Uterus (tissue), 4 donors: Measurements from ENCODE around the gene F5. TPM values are rescaled to one million over a fixed set of nuclear protein-coding genes. Genes with fewer than 3 reads are reported as not detected.
"Not testable (repeated sequence)": the region's sequence is repeated elsewhere in the genome, so short reads cannot be mapped to it uniquely, and the experiment has no call there.

Experiments
- DNase-seq, 2 donors: peaks; one replicate each; pipeline ENCODE4 v3.0.0-alpha.2; 2019 to 2020
- H3K27ac ChIP-seq, 2 donors: fragments of 200-600 bp; sonication (generic); 1 replicate in 1 of 2; 2 replicates in 1 of 2; pipeline ENCODE4 v1.5.1; 2016 to 2018
- H3K27me3 ChIP-seq, 2 donors: fragments of 200-600 bp; sonication (generic); one replicate each; pipeline ENCODE4 v1.5.1; 2018 to 2019; ENCODE audit warnings: control low read depth in 1 of 2
- H3K36me3 ChIP-seq, 2 donors: fragments of 200-600 bp; sonication (generic); one replicate each; pipeline ENCODE4 v1.5.1; 2019; ENCODE audit warnings: control low read depth in 1 of 2
- H3K4me1 ChIP-seq, 2 donors: fragments of 200-600 bp; sonication (generic); one replicate each; pipeline ENCODE4 v1.5.1; 2018 to 2019; ENCODE audit warnings: control low read depth in 1 of 2
- H3K4me3 ChIP-seq, 2 donors: fragments of 200-600 bp; sonication (generic); 1 replicate in 1 of 2; 2 replicates in 1 of 2; pipeline ENCODE4 v1.5.1; 2018 to 2019; ENCODE audit warnings: mild to moderate bottlenecking in 1 of 2
- H3K9me3 ChIP-seq, 2 donors: fragments of 200-600 bp; sonication (generic); one replicate each; pipeline ENCODE4 v1.5.1; 2019; ENCODE audit warnings: control low read depth in 1 of 2
- CTCF ChIP-seq, 4 experiments: fragments of 200-600 bp in 2 of 4; fragments of 450-650 bp in 2 of 4; sonication (generic) in 2 of 4; IDR thresholded peaks; one replicate each; pipeline ENCODE4 v1.5.1; 2016 to 2019; ENCODE audit warnings: antibody characterized with exemption in 4 of 4, mild to moderate bottlenecking in 2 of 4, moderate library complexity in 1 of 4
- POLR2A ChIP-seq, 2 donors: fragments of 450-650 bp; IDR thresholded peaks; one replicate each; pipeline ENCODE4 v1.6.1; 2016; ENCODE audit warnings: antibody characterized with exemption in 2 of 2, mild to moderate bottlenecking in 1 of 2, moderate library complexity in 1 of 2
- intact Hi-C: fragments of 100-400 bp; cut with DNase I; formaldehyde crosslinking; loops from one replicate; pipeline ENCODE4 v1.15.1; 2023; ENCODE audit warnings: low total_unique reads
- total RNA-seq, 4 donors: library from RNA; depleted of rRNA in 3 of 4; stranded (reverse); fragments of >200 nt in 3 of 4; gene quantifications; one replicate each; pipeline versions ENCODE4 v1.1.0 to v1.2.4, GENCODE V29; 2014 to 2023
- donor health status: DM: yes; HTN: yes; CAD: no.

Gene F5
- total RNA-seq, 4 donors from 2014 or later = under 0.01 to 1.3 (median 0.43) TPM; not detected in 1

GRCh38 chr1:169511316-169512005 is 74.8 kb downstream of the F5 start:
- peak; percentile 48 to 72 for DNase-seq
- H3K36me3 ChIP-seq = no peaks in the 10 kb centered on the region
- no peak for TF ChIP-seq CTCF (IDR thresholded peaks at IDR 0.05)
- TF ChIP-seq POLR2A (IDR thresholded peaks at IDR 0.05) = no peak
- no peaks in the 10 kb centered on the region for H3K27me3 ChIP-seq
- no peaks in the 10 kb centered on the region for H3K4me1 ChIP-seq
- intact Hi-C loops = no loop called here
- no peak overlapping the region for H3K4me3 ChIP-seq
- peak overlapping the region; percentile 76 to 79 for H3K27ac ChIP-seq
- no peaks in the 10 kb centered on the region for H3K9me3 ChIP-seq

- no peak for DNase-seq
Measured at GRCh38 chr1:169510060-169510459, 76.2 kb downstream of the F5 start.

GRCh38 chr1:169509354-169509753 is 76.9 kb downstream of the F5 start:
- intact Hi-C loops = no loop called here
- no peaks in the 10 kb centered on the region for H3K36me3 ChIP-seq
- TF ChIP-seq POLR2A (IDR thresholded peaks at IDR 0.05) (no peak), CTCF (IDR thresholded peaks at IDR 0.05) (no peak)
- H3K27ac ChIP-seq = no peak overlapping the region
- H3K9me3 ChIP-seq = no peaks in the 10 kb centered on the region
- no peak for DNase-seq
- H3K27me3 ChIP-seq = no peaks in the 10 kb centered on the region
- no peaks in the 10 kb centered on the region for H3K4me1 ChIP-seq
- no peak overlapping the region for H3K4me3 ChIP-seq

More at GRCh38 chr1:169510060-169510459, 76.2 kb downstream of the F5 start:
- intact Hi-C loops = no loop called here
- Histone ChIP-seq H3K4me1 (no peaks in the 10 kb centered on the region), H3K9me3 (no peaks in the 10 kb centered on the region), H3K27ac (peak overlapping the region; percentile 76 to 79), H3K36me3 (no peaks in the 10 kb centered on the region), H3K4me3 (no peak overlapping the region), H3K27me3 (no peaks in the 10 kb centered on the region)
- no peak for TF ChIP-seq POLR2A (IDR thresholded peaks at IDR 0.05)
- no peak for TF ChIP-seq CTCF (IDR thresholded peaks at IDR 0.05)

GRCh38 chr1:169508432-169509338 is 77.6 kb downstream of the F5 start:
- no peak for DNase-seq
- Histone ChIP-seq H3K4me3 (no peak overlapping the region), H3K9me3 (no peaks in the 10 kb centered on the region), H3K4me1 (no peaks in the 10 kb centered on the region), H3K27ac (no peak overlapping the region), H3K27me3 (no peaks in the 10 kb centered on the region), H3K36me3 (no peaks in the 10 kb centered on the region)
- no peak for TF ChIP-seq POLR2A (IDR thresholded peaks at IDR 0.05)
- no peak for TF ChIP-seq CTCF (IDR thresholded peaks at IDR 0.05)
- intact Hi-C loops = no loop called here

- intact Hi-C loops = no loop called here
- H3K4me1 ChIP-seq = no peaks in the 10 kb centered on the region
- TF ChIP-seq POLR2A (IDR thresholded peaks at IDR 0.05) (no peak), CTCF (IDR thresholded peaks at IDR 0.05) (no peak)
Measured at GRCh38 chr1:169507413-169507812, 78.9 kb downstream of the F5 start.

GRCh38 chr1:169503601-169504000 is 82.7 kb downstream of the F5 start:
- H3K4me1 ChIP-seq, H3K27ac ChIP-seq, H3K9me3 ChIP-seq, intact Hi-C loops, DNase-seq, H3K4me3 ChIP-seq, H3K27me3 ChIP-seq, H3K36me3 ChIP-seq: not testable (repeated sequence)

More at GRCh38 chr1:169507413-169507812, 78.9 kb downstream of the F5 start:
- Histone ChIP-seq H3K27ac (no peak overlapping the region), H3K9me3 (no peaks in the 10 kb centered on the region), H3K4me3 (no peak overlapping the region), H3K36me3 (no peaks in the 10 kb centered on the region), H3K27me3 (no peaks in the 10 kb centered on the region)
- no peak for DNase-seq
